ENCODE measurements around the gene CEACAM16.

The CEACAM16 gene

DNA sequence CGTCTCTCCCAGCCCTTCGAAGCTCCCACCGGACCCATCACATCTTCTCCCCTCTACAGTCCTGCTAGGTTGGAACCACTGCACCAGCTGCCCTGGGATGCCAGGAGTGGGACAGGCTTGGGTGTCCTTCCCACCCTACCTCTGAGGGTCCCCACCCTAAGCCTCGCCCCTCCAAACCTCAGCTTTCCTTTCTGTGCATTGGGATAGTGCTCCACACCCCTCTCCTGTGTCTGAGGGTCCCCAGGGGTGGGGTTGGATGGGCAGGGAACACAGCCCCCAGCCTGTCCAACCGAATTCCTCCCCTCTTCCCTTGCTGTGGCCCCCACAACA, 47.6 kb downstream of the CEACAM16 start:
- no peak for DNase-seq (ENCODE audit: low spot score)

DNA sequence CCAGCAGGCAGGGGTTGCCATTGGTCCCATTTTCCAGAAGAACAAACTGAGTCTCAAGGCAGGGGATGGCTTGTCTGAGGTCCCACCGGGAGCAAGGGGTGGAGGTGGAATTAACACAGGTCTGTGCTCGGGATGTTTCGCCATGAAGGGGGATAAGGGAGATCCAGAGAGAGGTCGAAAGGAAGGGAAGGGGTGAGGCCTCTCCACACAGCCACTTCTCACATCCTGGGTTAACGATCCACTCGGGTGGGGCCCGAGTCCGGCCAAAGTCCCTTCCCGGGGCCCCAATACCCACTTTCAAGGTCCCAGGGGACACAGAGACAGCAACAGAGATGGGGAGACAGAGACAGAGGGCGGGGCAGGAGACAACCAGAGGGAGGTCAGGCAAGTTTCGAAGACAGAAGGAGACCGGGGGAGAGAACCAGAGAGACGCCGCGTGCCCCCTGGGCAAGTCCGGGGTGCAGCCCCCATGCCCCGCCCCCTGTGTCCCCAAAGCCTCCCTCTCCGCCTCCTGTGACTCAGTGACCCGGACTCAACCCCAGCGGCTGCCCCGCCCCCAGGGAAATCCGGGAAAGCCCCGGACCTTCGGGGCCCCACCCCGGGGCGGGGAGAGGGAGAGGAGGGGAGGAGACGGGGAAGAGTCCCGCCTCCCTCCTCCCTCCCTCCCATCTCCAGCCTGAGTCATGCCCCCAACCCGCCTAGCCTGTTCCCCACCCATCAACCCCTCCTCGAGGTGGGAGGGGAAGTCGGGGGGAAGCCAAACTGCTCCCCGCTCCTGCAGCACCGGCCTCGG, 48.2 kb downstream of the CEACAM16 start:
- peak; percentile 67 for DNase-seq (ENCODE audit: low spot score)

DNA sequence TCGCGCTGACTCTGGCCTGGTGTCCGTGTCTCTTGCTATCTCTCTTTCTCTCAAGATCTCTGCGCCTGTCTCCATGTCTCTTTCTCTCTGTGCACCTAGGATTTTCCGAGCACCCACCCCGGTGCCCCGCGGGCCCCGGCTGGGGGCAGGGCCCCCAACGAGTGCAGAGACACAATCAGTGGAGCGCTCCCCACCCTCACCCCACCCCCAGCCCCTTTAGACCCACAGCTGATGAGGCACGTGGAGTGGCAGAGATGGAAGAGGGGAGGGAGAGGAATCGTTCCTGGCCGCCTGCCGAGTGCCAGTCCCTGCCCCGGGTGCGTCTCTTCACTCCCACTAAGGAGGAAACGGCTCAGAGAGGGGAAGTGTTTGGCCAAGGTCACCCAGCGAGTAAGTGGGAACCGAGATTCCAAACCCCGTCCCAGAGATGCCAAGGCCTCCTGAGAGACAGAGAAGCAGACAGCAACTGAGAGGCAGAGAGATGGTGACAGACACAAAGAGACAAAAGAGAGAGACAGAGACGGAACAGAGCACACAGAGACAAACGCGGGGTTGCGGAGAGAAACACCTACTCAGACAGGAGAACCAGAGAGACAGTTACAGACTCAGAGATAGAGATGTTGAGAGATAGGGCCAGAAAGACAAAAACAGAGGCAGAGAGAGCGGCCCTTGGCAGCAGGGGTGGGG, 48.9 kb downstream of the CEACAM16 start:
- no peak for DNase-seq (ENCODE audit: low spot score)

DNA sequence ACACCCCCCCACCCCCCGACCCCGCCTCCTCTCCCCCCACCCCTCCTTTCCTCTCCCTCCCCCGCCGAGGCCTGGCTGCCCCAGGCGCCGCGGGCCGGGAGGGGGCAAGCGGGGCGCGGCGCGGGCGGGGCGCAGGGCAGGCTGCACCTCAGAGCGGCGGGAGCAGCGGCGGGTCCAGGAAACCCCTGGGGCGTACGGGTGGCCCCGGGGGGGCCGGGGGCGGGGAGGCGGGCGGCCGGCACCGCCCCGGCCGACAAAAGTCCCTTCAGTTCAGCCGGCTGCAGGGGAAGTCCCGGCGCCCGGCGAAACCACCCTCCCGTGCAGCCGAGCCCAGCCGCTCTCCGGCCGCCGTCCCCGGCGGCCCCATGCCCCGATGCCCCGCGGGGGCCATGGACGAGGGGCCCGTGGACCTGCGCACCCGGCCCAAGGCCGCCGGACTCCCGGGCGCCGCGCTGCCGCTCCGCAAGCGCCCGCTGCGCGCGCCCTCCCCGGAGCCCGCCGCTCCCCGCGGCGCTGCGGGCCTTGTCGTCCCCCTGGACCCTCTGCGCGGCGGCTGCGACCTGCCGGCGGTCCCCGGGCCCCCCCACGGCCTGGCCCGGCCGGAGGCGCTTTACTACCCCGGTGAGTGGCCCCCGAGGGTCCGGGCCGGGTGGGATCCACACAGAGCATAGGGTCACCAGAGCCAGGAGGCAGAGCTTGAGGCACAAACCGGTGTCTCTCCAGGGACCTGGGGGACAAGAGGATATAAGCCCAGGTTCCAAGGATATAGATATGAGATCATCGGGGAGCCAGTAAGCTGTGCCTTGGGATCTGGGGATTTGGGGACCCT, 49.7 kb downstream of the CEACAM16 start, which contains the start of gene BCL3:
Gene BCL3, plus strand, starts transcription at position 283 of the 829 bp plus-strand sequence. Its CDS starts 83 bp downstream, at position 366.
- DNase-seq (ENCODE audit: low spot score): no peak

DNA sequence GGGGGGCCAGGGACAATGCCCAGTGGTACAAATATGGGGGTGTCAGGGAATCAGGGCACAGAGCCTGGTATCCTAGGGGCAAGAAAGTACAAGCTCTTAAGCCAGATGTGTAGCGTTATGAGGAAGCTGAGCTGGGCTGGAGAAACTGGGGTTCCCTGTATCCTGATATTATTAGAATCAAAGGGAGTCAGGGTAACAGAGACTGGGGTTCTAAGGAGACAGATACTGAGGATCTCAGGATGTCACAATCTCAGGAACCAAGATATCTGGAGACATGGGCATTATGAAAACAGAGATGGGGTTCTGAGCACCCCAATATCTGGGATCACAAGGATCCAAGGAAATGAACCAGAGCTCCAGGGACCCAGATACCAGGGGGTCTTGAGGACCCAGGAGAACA, 50.3 kb downstream of the CEACAM16 start:
- DNase-seq (ENCODE audit: low spot score): no peak

DNA sequence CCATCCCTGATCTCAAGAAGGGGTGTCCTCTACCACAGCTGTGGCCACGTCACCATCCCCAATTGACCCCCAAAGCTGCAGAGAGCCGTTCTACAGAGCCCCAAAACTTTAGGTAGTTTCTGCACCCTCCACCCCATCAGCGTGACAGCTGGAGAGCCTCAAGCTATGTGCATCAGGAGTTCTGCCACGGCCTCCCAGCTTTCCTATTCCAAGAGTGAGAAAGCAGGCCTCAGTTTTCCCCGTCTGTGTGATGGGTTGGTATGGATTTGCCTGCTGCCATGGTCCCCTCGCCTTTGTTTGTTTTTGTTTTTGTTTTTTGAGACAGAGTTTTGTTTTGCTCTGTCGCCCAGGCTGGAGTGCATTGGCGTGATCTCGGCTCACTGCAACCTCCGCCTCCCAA, 51.0 kb downstream of the CEACAM16 start:
- DNase-seq (ENCODE audit: low spot score): no peak

DNA sequence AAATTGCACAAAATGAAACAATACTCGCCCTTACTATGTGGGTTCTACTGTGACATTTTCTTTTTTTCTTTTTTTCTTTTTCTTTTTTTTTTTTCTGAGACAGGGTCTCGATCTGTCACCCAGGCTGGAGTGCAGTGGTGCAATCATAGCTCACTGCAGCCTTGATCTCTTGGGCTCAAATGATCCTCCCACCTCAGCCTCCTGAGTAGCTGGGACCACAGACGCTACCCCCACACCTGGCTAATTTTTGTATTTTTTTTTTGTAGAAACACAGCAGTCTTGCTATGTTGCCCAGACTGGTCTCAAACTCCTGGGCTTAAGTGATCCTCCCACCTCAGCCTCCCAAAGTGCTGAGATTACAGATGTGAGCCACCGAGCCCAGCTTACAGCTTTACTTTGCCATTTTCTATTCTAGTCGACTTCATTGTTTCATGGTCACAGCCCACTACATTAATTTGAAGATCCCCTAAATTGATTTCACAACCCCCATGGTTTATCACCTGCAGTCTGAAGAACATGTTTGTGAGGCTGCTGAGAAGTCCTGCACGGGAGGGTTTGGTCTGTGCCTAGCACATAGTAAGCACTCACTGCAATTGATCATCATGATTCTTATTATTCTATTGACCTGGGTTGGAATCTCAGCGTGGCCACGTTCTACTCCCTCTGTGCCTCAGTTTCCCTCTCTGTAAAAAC, 53.3 kb downstream of the CEACAM16 start:
- no peak for DNase-seq (ENCODE audit: low spot score)

DNA sequence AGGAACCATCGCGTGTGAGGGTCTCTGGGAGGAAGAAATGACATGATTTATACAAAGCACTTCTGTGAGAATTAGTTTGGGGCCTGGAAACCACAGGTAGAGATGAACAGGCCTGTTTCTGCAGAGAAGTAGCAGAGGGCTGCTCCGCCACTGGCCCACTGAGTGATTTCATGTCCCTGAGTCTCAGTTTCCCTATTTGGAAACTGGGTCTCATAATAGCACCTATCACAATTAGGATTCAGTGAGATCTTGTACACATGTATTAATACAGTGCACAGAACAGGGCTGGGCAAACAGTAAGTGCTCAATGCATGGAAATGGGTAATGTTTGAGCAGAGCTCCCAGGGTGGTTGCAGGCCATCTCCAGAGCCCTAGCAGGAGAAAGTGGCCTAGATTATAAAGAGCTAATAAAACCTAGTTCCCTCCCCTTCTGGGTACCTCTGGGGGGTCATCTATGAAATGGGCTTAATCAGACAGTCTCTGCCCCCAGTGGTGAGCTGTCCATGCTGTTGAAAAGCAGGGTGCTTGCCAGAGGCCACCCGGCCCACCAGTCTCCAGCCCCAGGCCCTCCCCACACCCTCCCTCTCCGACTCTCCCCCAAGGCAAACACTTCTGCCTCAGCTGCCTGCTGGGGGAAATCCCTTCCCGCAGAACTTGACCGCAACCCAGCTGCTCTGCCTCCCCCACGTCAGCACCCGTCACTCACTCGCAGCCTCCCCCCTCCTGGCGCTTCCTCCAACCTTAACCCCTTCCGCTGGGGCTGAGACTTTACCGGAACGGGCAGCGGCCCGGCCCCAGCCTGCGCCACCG, 54.1 kb downstream of the CEACAM16 start:
- peak; percentile 34 for DNase-seq (ENCODE audit: low spot score)

DNA sequence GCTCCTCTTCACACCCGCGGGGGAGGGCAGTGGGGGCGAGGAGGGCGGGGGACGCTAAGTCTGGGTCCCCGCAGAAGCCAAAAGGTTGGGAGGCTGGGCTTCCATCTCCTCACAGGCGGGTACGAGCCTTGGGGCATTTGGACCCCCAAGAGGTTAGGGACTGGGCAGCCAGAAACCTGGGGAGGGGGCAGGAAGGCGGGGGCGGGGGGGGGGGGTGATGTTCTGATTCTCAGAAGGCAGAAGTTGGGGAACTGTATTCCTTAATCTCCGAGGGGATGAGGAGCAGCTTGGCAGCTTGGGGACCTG, 54.6 kb downstream of the CEACAM16 start:
- no peak for DNase-seq (ENCODE audit: low spot score)

DNA sequence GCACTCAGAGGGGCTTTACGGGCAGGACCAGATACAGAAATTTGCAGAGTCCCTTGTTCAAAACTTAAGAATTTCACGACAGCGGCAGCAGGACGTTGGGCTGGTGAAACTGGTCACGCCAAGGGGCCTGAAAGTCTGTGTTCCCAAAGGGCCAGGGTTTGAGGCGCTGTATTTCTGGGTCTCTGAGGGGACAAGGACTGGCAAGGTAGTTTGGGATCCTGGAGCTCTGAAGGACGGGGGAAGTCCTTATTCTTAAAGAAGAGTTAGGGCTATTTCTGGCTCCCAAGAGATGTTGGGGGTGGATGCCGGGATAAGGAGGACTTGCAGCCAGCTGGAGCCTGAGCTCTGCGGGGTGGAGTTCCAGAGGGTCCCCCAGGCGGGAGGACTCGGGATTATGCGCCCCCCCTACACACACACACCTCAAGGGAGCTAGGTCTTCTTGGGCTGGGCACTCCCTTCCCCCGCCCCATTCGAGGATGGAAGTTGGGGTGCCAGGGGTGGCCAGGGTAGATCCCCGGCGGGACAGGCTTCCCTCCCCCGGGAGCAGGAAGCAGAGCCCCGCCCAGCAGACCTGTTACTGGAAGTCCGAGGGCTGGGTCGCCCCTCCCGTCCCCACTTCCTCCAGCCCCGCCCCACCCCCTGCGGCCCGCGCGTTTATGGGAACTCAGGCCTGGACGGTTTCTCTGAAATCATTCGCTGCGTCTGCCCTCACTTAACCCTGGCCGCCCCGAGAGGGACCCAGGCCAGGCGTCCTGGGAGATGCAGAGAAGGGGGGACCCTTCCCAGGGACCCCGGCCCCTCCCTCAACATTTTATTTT, 55.2 kb downstream of the CEACAM16 start:
- DNase-seq (ENCODE audit: low spot score): no peak

DNA sequence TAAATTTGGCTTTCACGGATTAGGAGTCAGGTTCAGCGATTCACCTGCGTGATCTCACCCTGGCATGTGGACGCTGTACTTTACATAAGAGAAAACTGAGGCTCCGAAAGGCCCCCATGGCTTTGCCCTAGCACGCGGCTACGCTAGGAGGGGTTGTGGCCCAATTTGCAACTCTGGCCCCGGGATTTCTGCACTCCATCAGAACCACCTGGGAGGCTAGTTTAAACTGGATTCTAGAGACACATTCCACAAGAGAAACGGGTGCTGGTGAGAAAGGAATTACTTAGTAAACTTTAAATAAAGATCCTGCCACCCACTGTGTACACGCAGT, 55.8 kb downstream of the CEACAM16 start:
- DNase-seq (ENCODE audit: low spot score): no peak

DNA sequence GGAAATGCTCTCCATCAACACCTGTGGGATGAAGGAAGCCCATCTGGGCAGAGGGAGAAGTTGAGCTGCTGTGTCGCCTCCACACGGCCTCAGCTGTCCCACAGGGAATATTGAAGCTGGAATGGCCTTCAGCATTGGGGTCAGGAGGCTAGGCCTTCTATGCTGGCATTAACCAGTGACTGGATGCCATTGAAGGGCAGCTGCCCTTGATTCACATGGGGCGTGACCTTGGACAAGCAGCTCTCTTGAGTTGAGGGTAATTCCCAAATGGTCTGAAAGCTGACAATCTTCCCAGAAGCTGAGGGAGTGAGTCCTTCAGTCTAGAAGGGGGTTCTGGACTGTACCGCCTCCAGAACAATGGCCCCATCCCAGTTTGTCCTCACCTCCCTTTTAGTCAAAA, 56.3 kb downstream of the CEACAM16 start:
- no peak for DNase-seq (ENCODE audit: low spot score)

DNA sequence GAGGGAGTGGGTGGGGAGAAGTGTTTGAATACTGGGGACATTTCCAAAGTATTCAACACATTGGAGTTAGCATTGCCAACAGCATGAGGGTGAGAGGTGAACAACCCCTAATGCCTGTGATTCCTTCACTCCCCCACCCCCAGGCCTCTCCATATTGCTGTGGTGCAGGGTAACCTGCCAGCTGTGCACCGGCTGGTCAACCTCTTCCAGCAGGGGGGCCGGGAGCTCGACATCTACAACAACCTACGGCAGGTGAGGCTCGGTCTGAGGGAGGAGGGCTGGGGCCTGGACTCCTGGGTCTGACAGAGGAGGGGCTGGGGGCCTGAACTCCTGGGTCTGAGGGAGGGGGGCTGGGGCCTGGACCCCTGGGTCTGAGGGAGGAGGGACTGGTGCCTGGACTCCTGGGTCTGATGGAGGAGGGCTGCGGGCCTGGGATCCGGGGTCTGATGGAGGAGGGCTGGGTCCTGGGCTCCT, 57.2 kb downstream of the CEACAM16 start:
- no peak for DNase-seq (ENCODE audit: low spot score)

DNA sequence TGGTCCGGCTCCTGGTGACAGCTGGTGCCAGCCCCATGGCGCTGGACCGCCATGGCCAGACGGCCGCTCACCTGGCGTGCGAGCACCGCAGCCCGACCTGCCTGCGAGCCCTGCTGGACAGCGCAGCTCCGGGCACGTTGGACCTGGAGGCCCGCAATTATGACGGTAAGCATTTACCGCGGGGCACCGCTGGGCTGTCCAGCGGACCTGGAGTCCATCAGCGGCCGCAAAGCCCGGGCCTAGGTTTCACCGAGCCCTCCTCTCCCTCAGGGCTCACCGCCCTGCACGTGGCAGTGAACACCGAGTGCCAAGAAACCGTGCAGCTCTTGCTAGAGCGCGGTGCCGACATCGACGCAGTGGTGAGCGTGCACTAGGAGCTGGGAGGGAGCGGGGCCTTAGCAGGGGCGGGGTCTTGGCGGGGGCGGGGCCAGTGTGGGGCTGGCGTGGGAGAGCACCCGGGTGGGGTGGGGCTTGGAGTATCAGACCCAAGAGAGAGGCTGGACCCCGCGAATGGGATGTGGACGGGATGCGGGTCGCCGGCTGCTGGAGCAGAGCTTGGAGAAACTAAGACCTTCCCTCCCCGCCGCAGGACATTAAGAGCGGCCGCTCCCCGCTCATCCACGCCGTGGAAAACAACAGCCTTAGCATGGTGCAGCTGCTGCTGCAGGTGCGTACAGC, 58.2 kb downstream of the CEACAM16 start:
- no peak for DNase-seq (ENCODE audit: low spot score)

DNA sequence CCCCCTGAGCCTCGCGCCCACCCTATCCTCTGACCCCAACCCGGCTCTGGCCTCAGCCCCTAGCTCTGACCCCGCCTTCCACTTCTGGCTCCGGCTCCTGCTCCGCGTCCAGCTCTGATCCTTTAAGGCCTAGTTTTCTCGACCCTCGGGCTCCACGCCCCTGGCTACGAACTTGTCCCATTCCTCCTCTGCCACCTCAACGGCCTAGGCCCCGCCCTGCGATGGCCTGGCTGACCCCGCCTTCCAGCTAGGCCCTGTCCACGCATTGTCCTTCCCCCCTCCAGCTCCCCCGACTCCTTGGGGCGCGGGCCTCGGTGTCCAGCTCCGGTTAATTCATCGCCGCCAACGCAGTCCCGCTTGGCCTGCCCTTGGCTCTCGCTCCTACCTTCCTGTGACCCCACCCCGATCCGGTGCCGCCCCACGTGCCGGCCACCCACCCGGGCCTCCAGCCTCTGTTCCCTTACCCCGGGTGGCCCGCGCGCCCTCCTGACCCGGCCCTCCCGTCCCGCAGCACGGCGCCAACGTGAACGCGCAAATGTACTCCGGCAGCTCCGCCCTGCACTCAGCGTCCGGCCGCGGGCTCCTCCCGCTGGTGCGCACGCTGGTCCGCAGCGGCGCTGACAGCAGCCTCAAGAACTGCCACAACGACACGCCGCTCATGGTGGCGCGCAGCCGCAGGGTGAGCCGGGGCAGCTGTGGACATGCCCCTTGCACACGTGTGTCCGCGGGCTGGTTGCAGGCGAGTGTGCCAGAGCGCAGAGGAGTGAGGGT, 59.0 kb downstream of the CEACAM16 start:
- no peak for DNase-seq (ENCODE audit: low spot score)

DNA sequence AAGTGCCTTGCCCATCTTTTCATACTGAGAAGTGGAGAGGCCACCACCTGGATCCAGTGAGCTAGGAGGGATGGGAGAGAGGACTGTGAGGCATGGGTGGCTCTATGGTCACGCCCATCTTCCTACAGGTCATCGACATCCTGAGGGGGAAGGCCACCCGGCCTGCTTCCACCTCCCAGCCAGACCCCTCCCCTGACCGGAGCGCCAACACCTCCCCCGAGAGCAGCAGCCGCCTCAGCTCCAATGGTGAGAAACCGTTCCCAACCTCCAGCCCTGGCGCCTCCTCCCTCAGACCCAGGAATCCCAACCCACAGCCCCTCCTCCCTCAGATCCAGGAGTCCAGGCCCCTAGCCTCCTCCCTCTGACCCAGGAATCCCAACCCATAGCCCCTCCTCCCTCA, 59.6 kb downstream of the CEACAM16 start:
- no peak for DNase-seq (ENCODE audit: low spot score)

DNA sequence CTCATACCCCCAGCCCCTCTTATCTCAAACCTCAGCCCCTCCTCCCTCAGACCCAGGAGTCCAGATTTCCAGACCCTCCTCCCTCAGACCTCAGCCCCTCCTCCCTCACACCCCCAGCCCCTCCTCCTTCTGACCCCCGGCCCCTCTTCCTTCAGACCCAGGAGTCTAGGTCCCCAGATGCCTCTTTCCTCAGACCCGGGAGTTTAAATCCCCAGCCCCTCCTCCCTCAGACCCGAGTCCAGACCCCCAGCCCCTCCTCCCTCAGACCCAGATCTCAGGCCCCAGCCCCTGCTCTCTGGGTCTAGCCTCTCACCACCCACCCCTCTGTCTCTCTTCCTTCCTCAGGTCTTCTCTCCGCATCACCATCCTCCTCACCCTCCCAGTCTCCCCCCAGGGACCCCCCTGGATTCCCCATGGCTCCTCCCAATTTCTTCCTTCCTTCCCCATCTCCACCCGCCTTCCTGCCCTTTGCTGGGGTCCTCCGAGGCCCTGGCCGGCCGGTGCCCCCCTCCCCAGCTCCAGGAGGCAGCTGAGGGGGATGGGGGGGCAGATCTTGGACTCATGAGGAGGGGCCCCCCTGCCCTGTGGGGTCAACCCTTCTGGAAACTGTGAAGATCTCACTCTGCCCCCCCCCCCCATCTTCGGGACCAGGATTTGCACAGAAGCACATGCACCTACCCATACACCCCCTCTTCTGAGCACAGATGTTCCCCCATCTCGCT, 60.3 kb downstream of the CEACAM16 start:
- DNase-seq (ENCODE audit: low spot score): no peak
